ENCODE results near the gene C1orf159.

GRCh38 chr1:1153874-1154273 is 38.0 kb upstream of the C1orf159 start:
- peak in 1 of 2 donors; percentile 12 for TF ChIP-seq JUND (IDR thresholded peaks at IDR 0.05)
- no peak for TF ChIP-seq CTCF (IDR thresholded peaks at IDR 0.05; ENCODE audit: low read depth, low read length, missing input control)

All from liver (tissue), 3 donors.